HuH-7.5 (cell line): Measurements from ENCODE around the gene MPRIP.
A peak's percentile ranks its signal among the peaks of the same experiment; 100 is the strongest.

Experiments
- DNase-seq: peaks from one replicate; pipeline ENCODE4 v3.0.0; 2011; ENCODE audit warnings: low spot score

The MPRIP gene

DNA sequence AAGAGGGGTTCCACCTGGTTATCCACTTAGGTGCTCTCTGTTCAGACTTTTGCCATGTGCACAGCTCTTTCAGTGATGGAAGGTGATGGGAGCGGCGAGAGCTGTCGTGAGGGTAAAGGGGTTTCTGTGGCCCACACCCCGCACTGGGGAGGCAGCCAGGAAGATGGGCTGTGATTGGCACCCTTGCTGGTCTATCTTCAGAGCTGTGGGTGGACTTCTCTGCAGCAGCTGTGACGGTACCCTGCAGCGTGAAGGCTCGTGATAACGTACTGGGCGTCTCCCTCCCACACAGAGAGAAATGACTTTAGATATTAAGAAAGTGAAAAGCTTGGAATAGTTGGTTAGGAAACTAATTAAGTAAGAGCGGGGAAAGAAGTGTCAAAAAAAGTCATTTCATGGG is 45.8 kb downstream of the MPRIP start:
- DNase-seq: no peak

DNA sequence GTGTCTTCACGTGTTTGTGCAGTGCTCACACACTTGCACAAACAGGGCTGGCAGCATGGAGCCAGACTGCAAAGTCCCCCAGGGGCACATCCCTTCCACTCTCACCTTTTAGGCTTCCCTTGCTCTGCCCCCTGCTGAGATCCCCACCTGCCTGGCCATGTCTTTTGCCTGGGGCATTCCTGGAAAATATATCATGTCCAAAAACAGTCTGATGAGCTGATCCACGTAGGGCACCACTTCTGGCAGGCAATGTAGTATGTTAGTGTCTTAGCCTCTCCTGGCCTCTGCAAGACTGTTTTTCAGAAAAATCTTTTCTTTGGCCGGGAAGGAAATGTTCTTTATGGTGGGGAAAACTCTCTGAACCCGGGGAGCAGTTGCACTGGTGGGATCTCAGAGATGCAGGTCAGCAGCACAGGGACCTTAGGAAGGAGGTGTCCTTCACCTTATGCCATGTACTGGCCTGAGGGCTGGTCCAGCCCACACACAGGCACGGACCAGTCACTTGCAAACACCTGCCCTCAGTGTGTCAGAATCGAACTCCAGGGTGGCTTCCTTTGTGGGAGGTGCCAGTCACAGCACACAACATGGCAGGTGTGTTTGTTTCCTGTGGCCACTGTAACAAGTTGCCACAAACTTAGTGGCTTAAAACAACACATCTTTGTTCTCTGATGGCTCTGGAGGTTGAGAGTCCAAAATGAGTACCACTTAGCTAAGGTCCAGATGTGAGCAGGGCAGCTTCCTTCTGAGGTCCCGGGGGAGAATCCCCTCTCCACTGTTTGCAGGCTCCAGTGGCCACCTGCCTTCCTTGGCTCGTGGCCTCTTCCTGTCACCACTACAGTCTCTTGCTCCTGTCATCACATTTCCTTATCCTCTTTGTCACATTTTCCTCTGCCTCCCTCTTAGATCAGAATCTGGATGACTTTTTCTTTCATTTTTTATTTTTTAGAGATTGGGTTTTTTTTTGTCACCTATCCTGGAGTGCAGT is 46.6 kb downstream of the MPRIP start:
- no peak for DNase-seq

DNA sequence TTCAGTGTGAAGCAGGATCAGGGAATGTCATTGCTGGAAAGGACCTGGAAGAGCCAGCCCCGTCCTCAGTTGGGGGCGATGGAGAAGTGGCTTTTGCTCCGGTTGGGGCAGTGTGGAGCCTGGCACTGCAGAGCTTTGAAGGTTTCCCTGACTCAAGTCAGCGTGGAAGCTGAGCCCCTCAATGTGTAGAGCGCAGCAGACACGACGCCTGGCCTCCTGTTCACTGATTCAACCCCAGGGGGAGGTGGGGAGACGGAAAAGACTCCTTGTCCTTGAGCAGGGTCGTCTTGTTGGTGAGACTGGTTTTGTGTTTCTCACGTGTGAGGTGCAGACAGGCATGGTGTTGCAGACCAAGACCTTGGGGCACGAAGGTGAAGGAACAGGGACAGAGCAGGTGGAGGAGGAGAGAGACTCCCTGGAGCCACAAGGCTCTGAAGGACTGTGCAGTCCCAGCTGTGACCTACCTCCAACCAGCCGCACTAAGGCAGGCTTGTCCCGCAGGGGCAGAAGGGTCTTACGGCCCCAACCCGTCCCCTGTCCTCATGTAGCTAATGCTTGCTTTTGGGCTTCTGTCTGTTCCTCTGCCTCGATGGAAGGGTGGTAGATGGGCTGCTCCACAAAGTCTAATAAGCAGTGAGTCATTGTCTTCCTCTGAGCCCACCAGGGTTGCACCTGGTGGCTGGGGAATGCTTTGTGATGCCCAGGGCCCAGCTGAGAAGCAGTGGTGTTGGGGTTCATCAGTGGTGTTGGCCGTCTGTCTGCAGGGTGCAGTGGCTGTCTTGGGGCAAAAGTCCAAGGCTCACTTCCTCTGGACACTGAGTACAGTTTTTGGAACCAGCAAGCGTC is 47.8 kb downstream of the MPRIP start:
- DNase-seq: no peak

DNA sequence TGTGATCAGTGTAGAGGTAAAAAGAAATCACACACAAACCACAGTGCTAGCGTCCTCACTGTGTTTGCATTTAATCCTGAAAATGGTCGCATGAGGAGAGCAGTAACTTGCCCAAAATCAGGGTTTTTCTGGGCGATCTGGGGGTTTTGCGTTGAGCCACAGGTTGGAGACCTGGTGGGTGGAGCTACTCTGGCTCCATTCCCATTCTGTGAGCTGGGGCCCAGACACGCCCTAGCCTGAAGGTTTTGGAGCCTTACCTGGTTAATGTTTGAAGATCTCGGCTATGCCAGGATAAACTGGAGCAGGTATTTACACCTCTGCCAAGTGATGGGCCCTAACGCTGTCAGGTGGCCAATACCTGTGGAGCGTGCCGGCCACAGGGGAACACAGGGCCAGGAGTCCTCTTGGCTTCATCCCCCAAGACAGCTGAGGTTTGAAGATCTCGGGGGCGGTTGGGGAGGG is 48.4 kb downstream of the MPRIP start:
- DNase-seq: no peak

DNA sequence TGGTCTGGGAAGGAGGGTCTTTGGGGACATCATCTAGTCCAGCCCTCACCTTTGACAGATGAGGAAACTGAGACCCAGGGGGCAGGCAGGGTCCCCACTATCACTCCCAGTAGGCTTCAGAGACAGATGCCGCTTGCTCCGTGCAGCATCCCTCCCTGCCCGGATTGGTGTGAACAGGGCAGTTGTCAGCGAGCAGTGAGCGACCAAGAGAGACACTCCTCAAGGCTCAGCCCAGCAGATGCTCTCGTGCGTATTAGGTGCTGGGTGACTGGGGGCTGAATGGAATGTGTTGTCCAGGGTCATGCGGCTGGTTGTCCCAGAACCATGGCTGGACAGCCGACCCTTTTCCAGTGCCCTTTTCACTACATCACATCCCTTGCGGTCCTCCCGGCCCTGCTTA is 49.0 kb downstream of the MPRIP start:
- no peak for DNase-seq

DNA sequence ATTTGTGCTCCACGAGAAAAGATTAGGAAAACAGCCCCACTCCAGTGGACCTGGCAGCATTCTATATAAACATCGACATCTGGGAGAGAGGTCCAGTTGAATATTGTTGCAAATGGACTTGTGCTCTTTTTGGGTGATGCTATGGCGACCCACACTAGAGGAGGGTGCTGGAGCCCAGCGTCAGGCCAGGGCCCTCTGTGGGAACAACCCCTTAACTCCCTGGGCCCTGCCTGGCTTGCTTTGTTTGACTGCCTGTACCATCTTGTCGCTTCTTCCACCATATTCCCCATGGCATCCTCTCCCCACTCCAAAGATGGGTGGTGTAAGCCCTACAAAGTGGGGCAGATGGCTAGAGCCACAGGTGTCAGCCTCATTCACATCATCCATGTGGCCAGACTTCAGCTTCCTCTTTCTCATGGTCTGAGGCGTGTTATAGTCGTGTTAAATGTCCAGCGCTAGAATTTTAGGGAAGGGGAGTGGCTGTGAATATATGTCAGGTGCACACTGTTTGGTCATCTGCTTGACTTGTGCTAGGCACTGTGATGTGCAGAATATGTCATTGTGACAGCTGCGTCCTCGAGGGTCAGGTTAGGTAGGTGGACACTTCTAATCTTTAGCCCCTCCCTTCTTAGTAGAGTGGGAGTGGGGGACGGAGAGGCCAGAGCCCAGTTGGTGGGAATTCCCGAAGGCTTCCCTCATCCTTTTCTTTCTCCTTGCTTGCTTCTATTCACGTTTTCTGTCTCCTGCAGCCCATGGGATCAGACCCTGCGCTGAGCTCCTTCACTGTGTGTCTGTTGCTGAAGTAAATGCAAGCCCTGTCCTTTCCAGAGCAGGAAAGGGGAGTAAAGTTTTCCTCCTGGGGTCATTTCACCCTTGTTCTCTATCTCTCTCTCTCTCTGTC is 49.8 kb downstream of the MPRIP start:
- DNase-seq: no peak

DNA sequence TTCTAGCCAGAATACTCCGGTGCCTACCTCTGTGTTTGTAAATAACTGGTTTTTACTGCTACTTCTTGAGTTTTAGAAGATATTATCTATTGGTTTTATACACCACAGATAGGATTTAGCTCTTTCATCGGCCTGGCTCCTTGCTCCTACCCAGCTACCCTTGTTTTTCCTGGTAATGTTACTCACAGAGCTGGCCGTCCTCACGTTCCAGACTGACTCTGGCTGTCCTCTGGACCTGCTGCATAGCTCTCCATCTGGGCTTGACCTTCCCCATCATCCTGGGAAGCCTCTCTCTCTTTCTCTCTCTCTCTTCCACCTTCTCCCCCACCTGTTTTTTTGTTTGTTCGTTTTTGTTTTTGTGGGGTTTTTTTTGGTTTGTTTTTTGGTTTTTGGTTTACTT is 51.5 kb downstream of the MPRIP start:
- DNase-seq: no peak

DNA sequence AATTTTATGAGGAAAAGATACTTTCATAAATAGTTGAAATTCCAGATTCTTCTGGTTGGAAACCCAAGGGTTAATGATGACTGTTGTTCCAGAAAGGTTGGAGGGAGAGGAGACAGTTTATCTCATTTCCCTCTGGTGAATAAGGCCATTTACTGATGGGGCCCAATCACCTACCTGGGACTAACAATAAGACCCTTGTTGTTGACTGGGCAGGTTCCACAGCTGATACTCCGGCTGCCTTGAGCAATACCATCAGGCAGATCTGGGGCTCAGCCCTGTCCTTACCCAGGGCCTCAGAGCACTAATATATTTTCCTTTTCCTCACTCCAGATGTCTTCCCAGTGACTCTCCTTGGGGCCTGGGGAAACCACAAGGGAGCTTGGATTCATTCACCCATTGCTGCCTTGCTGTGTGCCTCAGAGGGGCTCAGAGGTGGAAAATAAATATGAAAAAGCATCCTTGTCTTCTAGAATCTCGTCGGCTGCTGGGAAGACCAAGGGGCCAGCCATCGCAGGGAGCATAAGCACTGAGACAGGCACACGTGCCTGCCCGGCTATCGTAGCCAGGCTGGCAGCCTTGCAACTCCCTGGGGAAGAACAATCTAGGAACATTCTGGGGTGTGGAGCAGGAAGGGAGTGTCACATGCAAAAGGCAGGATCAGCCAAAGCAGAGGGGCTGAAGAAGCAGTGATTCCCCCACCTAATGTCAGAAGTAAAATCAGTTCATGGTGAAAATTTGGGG is 54.4 kb downstream of the MPRIP start:
- peak; percentile 49 for DNase-seq

DNA sequence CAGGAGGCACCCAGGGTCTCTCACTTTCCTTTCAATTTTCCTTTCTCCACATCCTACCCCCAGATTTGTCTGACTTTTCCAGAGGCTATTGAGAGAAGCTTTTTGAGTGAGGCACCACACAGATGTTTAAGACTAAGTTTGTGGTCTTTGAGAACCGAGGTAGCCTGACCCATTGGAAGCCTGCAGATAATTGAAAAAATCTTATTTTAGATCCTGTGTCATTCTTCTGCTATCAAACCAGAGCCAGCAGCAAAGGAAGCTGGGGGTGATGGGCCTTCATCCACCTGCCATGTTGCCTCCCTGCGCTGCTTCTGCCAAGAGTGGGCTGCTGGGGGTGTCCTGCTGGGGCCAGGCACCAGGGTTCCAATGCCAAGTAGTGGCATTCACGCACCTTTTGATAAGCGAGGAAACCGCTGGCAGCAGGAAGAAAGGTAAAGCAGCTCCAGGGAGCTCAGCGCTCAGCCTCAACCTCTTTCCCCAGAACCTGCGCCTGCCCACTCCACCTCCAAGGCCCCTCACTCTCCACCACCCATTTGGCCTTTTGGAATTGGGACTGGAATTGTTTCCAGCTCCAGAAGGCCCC is 55.6 kb downstream of the MPRIP start:
- no peak for DNase-seq

DNA sequence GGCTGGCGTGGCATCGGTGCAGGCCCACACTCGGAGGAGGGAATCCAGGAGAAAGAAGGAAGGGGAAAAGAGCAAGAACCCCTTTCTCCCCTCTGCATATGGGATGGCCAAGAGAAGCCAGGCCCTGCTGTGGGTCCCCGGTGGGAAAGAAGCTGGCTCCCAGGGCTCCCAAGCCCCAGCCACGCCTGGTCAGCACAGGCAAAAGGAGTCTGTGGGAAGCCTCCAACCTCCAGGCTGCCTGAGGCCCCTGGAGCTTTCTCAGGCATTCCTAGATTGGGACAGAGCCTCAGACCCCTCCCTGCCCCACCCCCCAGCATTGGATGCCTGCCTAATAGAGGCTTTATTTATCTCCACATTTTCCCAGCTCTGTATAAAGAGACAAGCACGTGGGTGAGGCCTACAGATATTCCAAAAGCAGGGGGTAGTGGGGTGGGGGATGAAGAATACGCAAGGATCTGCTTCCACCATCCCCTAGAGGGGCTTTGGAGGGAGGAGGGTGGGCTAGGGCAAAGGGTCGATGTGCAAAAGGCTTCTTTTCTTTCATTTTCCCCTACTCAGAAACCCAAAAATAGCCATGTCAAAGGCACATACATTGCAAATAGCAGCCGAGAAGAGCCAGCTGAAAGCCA is 56.4 kb downstream of the MPRIP start:
- no peak for DNase-seq

DNA sequence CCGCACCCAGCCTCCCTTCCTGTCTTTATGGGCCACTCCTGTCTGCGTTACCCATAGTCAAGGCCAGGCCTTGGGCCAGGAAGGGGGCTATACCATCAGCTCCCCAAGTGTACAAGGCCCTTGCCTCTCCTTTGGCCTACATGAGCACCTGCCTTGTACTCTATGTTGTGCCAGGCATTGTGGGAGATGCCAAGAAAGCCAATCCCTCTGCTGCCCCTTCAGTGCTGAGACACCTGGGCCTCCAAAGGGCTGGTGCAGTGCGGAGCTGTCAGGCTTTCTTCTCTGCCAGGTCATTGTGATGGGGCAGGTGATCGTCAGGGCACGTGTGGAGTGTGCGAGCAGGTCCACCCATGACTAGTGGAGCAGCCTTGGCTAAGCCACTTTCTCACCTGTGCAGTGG is 59.9 kb downstream of the MPRIP start:
- no peak for DNase-seq

DNA sequence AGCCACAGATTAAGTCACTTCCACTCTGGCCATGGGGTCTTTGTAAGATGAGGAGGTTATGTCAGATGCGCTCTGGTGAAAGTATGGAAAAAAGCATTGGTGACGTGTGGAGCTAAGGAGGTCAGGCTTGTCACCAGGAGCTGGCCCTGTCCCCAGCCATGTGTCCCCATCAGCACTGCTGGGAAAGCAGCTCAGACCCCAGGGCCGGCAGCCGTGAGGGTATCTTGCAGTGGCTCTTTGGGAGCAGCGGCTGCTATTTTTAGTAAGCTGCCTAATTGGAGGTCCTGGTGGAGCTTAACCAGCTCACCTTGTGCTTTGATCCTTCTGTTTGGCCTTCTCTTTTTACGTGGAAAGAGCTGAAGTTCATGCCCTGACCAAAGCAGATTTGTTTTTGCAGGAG is 60.9 kb downstream of the MPRIP start:
- no peak for DNase-seq

DNA sequence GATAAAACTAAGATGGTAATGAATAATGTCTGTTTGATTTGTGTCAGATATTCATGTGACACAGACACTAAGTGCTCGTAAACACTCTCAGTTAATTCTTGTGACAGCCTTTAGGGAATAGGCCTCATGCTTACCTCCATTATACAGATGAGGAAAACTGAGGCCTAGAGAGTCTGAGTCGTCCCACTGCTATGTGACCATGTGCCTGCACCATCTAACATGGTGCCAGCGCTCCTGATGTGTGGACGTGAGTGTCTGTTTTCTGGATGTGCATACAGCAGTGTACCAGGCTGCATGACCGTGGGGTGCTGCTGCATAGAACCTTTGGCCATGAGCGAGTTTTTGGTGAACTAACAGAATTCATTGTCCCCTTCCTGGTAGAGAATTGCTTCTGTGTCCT is 61.8 kb downstream of the MPRIP start:
- no peak for DNase-seq

DNA sequence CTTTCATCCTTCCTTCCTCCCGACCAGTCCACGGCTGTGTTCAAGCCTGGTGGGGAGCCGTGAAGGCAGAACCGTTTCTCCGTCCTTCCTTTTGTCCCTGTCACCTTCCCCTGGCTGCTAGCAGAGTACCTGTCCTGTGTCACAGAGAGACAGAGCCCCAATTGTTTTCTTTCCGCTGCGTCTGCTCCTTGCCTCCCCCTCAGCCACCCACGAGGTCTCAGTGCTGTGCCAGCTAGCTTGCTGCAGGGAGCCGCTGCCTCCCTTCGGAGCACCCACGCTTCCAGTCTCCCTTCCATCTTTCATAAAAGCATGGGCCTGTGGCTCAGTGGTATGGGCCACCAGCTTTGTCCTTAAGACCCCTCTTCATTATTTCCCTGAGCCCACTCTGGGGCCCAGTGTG is 62.2 kb downstream of the MPRIP start:
- no peak for DNase-seq

DNA sequence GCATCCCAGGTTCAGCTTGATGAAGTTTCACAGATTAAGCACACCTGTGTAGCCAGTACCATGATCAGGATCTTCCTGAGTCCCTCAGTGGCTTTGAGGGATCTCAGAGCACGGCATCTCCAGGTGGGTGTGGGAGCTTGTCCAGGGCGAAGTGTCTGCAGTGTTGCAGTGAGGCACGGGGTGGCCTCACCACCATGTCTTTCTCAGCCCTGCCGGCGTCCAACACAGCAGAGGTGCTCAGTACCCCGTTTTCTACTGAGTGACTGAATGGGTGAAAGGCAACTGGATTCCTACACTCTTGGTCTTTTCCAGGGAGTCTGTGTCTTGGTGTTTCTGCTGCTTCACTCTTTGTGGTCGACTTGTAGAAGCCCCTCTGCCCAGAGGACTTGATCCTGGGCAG is 63.7 kb downstream of the MPRIP start:
- no peak for DNase-seq

DNA sequence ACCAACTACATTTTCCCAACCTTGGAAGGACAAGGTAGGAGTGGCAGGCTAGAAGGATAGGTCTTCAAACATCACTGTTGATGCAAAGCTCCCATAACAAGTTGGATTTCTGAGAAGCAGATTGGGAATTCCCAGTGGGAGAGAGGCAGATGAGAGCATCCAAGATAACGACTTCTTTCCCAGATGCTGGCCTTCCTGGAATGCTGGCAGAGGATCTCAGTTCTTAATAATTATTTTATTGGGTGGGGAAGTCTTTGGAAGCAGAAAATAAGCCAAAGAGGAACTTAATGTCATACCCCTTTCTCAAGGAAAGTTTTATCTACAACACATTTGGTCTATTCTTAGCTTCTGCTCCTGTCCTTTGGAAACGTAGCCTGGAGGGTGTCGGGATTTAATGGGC is 64.5 kb downstream of the MPRIP start:
- no peak for DNase-seq

DNA sequence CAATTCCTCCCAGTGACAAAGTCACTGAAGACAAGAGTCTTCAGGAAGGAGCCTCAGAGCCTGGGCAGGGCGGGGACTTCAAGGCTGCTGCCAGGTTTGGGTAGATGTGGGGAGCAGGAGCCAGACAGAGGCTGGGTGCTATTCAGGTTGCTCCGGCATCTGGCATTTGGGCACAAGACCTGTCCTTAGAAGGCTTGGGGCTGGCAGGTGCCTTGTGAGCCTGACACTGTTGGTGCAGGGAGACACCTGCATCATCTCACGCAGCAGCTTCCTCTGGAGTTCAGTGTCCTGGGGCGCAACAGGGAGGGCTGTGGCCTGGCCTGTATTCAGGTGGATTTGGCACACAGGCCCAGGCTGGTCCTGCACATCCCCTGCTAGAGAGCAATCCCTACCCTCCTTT is 65.0 kb downstream of the MPRIP start:
- no peak for DNase-seq

DNA sequence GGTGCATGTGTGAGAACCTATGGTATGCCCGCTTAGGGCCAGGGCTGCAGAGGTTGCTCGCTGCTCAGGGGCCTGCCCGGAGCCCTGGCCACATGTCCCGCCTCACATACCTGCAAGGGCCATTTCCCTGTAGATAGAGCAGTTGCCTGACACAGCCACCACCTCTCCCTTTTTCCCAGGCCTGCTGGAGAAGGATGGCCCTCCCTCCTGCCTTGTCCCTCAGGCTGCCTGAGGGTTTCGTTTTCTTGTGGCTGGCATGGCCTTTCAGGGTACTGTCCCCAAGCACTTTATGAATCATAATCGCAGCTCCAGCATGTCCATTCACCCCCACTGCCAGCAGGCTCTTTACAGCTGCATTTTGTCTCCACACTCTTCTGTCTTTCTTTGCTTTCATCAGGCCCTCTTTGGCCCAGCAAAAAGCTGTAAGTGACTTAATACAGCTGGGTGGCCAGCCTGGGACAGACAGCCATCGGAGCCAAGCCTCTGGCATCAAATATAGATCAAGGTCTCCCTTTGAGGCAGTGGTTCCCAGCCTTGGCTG is 65.7 kb downstream of the MPRIP start:
- no peak for DNase-seq

DNA sequence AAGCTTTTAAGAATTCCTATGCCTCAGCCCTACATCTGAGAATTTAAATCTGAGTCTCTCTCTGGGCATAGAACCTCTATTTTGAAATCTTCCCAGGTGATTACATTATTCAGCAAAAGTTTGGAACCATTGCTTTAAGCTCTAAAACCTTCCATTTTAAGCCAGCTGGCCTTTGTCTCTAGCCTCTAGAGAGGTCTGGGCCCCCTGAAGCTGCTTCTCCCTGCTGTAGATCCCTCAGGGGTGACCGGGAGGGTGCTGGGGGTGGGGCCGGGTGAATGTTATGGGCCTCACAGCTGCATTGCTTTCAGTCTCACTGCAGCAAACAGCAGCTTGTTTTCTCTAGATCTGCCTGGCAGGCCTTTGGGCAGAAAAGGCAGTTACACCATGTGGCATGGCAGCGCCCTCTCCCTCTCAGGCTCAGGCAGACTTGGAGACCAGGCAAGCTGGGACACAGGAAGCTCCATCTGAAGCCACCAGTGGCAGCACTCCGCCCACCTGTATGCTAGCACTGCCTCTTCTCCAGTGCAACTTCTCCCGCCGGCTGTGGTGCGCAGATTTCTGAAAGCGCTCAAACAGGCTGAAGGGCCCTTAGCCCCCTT is 66.3 kb downstream of the MPRIP start:
- DNase-seq: no peak

DNA sequence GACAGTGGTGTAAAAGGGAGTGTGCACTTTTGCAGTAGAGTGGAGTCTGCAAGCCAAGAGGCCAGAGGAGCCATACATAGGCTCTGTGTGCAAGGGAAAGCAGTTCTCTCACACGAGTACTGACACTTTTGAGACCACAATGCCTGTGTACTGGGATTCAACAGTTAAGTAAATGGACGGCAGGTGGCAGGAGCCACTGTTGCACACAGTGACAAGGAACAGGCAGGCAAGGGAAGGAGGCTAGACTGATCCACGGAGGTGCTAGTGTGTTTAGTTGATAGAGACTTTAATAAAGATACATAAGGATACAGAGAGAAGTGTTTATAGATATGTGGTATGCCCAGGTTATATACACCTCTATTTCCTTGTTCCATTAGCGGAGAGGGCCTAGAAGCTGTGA is 67.0 kb downstream of the MPRIP start:
- DNase-seq: no peak
